NCI-H146 treated with DMSO at 0.1 percent for 48 hours (cell line): Measurements from ENCODE around the gene ATG9A.
"Not testable (repeated sequence)": the region's sequence is repeated elsewhere in the genome, so short reads cannot be mapped to it uniquely, and the experiment has no call there.

Experiments used
- DNase-seq: peaks from one replicate; lab custom pipeline; 2025; ENCODE audit not compliant: unreplicated experiment; lab: John Stamatoyannopoulos, UW

ATG9A gene

DNA sequence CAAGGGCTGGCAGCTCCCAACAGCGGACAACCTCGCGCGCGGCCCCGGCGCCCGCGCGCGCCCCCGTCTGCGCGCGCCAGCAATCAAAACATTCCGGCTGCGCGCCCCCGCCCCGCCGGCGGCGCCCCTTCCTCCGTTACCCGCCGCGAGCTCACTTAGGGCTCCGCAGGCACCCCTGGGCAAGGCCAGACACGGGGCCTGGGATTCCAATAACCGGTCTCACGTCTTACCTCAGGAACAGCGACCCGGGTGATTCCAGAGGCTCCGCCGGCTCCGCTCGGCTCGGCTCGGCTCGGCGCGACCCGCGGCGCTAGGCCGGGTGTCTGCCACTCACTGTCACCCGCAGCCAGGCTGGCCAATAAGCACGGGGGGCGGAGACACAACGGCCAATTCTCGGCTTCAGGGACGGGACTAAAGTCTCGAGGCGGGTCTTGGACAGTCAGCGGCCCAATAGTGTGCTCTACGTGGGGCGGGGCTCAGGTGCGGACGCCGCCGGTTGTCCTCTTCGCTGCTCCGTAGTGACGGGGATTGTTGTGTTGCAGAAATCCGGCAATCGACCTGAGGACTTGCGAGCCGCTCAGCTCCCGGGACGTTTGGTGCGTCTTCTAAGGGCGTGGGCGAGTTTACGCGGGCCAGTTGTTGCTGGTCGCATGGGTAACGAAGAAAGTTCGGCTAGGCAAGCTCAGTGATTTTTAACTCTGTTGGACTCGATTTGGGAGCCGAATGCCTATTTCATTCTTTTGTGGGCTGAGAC lies at the start of gene ATG9A, which contains the start of gene ANKZF1:
ATG9A (minus strand) TSS at position 332 of the 754 bp plus-strand sequence. CDS start 1,612 bp downstream, outside the sequence.
ANKZF1 (plus strand) TSS at position 502 of the 754 bp plus-strand sequence. CDS start 452 bp downstream, outside the sequence.
- DNase-seq: peak; percentile 91

DNA sequence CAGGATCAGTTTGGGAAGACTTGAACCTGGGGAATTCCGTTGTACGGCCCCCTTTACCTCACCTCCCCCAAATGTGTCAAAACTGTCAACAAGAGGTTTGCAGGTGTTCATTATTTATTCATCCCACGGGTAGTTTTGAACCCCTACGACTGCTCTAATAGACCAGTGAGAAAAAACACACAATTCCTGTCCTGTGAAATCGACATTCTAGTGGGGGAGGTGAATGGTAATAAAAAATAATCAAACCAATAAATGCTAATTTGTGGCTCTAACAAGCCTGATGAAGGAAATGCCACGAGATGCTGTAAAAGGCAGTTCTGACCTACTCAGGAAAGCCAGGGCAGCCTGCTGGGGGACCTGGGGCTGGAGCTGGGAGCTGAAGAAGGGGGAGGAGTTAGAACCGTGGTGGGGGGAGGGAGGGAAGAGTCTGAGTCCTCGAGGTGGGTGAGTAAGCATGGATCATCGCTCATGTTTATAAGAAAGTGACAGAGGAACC lies 49.3 kb upstream of the ATG9A start:
- no peak for DNase-seq

DNA sequence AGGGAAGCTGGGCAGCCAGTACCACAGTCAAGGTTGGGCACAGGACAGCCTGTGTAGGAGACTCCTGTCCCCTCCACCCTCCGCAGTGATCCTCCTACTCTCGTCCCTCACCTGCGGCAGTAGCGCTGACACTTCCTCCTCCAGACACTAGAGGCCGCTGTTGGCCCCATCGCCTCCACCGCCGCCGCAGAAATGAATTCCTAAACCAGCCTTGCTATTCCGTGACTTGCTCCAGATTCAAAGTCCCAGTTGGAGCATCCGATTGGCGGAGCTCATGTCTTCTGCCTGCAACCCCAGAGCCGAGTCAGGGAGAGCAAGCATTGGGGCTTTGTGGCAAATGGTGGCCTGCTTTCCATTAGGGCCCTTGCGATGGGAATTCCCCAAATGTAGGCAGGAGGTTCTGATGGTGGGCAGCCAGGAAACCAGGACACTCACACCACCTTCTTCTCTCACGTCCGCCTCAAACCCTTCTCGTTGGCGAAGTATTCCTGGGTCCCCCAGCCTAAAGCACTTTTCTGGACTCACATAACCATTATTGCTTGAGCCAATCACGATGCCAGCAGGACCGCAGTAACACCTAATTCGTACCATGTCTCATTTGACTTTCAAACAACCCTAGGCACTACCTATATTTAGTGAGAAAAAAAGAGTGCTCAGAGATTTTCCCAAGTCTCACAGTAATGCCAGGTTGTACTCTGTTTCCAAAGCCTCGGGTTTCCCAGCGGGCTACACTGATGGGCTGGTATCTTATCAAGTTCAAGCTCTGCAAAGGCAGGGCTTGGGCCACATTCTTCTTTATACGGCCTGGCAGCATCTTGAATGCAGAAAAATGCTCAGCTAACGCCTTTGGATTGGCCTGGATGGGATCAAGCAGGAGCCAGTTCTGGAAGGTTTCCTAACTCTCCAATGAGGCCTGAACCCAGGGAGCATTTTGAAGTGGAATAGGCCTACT lies 48.5 kb upstream of the ATG9A start:
- DNase-seq: peak; percentile 53

- no peak for DNase-seq
Observed at GRCh38 chr2:219274361-219274921, 45.0 kb upstream of the ATG9A start.

- no peak for DNase-seq
Observed at GRCh38 chr2:219273937-219274336, 44.5 kb upstream of the ATG9A start.

DNA sequence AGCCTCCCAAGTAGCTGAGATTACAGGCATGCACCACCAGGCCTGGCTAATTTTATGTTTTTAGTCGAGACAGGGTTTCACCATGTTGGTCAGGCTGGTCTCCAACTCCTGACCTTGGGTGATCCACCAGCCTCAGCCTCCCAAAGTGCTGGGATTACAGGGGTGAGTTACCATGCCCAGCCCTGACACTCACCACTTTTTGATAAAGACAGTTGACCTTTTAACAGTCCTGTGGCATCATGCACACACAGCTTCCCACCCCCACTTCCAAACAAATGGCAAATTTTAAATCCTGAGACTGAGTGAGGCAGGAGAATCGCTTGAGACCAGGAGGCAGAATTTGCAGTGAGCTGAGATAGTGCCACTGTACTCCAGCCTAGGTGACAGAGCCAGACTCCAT lies 43.6 kb upstream of the ATG9A start:
- DNase-seq: no peak

DNA sequence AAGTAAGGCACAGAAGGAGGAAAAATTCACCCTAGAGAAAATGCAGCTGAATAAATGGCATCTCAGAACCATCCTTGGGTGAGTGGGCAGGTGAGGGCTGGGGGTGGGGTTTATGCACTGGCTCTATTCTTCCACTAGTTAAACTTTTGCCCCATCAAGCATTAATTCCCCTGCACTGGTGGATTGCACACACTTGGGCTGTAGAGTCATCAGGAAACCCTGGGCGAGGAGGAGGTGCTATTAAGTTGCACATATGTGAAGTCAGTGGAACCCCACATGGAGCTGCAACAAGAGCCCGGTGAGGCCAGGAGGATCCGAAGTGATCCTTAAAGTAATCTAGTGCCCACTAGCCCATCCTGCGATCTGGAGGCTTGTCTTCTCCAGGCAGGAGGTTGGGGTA lies 42.9 kb upstream of the ATG9A start:
- DNase-seq: no peak

DNA sequence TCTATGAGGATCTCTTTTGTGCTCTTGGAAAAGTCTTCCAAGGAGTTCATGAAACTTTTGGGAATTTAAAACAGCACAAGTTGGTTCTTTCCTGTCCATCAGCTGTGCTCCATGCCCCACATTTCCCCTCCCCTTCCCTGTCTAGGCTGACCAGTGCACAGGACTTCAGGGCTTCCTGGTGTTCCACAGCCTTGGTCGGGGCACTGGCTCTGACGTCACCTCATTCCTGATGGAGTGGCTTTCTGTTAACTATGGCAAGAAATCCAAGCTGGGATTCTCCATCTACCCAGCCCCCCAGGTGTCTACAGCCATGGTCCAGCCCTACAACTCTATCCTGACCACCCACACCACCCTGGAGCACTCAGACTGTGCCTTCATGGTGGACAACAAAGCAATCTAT lies 41.6 kb upstream of the ATG9A start:
- DNase-seq: no peak

- no peak for DNase-seq
Observed at GRCh38 chr2:219270055-219270372, 40.6 kb upstream of the ATG9A start.

DNA sequence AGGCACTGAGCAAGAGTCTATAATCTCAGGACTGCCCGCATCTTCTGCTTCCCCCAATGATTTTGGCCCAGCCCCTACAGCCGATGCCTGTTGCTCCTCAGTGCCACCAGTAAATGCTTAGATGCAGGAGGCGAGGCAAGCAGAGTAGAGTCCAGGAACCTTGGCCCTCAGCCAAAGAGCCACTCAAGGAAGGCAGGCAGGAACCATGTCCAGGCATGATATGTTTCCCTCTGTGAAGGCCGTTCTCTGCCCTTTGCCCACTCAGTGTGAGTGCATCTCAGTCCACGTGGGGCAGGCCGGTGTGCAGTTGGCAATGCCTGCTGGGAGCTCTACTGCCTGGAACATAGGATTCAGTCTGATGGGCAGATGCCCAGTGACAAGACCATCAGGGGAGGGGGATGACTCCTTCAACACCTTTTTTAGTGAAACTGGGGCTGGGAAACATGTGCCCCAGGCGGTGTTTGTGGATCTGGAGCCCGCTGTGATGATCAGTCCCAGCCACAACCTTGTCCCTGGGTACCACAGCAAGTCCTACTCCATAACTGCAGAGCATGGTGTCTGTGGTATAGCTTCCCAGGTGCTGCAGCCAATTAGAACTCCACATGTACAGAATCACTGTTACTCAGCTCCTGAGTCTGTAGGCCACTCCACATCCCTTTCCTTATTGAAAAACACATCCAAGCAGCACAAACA lies 40.1 kb upstream of the ATG9A start:
- no peak for DNase-seq

- no peak for DNase-seq
Observed at GRCh38 chr2:219268294-219268693, 38.9 kb upstream of the ATG9A start.

GRCh38 chr2:219266886-219267285 lies 37.5 kb upstream of the ATG9A start:
- DNase-seq: no peak

- DNase-seq: no peak
Observed at GRCh38 chr2:219266232-219266631, 36.8 kb upstream of the ATG9A start.

DNA sequence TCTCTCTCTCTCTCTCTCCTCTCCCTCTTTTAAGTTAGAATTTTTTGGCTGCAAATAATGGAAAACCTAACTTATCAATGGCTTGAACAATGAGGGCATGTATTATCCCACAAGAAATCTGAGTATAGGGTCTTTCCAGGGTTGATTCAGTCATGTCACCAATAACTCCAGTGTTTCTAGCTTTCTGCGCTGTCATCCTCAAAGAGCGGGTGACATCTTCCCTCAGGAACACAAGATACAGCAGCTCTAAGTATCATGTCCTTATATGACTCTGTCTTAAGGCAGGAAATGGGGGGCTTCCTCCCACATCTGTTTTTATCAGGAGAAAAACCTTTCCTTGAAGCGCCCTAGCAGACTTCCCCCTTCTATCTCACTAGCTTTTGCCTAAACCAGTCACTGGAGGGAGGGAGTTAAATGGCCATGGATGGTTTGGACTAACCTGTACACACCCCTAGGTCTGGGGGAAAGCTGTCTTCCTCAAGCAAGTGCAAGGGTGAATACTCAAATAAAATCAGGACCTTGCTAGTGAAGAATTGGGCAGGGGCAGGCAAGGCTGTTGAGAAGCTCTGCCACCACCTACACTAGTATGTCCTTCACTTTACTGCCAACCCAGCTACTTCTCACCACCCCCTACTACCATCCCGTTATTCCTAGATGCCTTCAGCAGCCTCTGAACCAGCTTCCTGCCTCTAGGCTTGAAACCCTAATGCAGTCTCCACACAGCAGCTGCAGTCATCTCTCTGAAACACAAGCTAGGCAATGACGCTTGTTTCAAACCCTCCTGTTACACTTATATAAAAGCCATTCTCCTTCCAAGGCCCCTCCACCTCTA lies 31.8 kb upstream of the ATG9A start:
- no peak for DNase-seq

GRCh38 chr2:219258942-219259341 lies 29.5 kb upstream of the ATG9A start:
- not testable (repeated sequence) for DNase-seq

GRCh38 chr2:219254590-219255201 lies 25.3 kb upstream of the ATG9A start:
- DNase-seq: no peak

- DNase-seq: peak; percentile 44
Observed at GRCh38 chr2:219253753-219254589, 24.5 kb upstream of the ATG9A start, which contains the start of gene TUBA4A. TUBA4A (minus strand) TSS chr2:219253918; CDS start chr2:219253858, 60 bp downstream.

DNA sequence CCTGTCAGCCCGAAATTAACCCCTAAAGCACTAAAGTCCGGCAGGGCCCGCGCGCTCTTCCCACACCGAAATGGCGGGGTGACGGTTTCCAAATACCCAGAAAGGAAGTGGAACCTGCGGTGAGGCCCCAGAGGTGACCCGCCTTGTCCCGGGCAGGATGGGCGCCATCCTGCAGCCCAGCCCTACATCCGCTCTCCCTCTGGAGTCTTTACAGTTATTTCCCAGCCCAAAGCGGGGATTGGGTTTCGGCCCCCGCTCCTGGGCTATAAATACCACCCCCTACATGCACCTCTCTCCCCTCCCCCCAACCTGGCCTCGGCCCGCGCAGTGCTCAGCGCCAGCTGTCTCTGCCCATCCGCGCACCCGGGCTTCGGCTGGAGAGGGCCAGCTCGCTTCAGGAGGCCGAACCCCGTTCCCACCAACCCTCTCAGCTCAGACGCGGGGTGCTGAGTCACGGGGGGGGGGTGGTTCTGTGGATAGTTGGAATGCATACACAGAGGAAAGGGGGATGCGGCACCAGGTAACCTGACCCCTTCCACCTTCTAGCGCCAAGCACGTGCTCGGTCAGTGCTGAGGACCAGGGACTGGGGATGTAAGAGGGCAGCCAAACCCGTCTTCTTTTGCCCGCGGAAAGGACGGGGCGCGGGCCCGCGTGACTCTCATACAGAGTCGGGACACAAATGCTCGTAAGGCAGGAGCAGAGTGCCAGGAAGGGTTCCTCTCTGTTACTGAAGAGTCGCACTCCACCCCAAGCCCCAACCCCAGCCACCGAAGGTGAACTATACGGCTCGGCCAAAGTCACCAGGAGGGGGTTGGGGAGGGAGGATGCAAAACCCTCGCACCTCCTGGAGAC lies 23.7 kb upstream of the ATG9A start, which contains the start of gene TUBA4B:
TUBA4B (plus strand) TSS at position 344 of the 853 bp plus-strand sequence; CDS start at position 509, 165 bp downstream.
- DNase-seq: peak; percentile 3
